HG02885 (cell line): Measurements from ENCODE around the gene GCFC2.

Source experiments
- ATAC-seq: cut with Tn5 transposase; IDR thresholded peaks from one replicate; pipeline ENCODE4 v1.9.1; 2021; ENCODE audit warnings: mild to moderate bottlenecking; ENCODE audit not compliant: unreplicated experiment, poor library complexity

Gene GCFC2

DNA sequence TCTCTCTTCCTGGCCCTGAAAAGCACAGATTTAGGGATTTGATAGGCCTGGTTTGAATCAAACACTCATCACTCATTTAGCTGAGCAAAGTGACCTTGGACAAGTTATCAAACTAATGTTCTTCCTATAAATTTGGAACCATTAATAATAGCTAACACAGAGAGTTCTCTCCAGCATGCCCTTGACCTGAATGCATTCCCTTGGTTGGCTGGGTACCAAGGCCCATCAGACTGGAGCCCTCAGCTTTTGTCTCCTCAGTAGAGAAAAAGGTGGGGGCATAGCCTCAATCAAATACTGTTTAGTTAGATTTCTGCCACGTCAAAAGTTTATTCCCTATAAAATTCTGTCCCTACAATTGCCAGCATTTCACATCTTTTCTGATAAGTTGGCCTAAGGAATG is 77.9 kb downstream of the GCFC2 start:
- no peak for ATAC-seq

DNA sequence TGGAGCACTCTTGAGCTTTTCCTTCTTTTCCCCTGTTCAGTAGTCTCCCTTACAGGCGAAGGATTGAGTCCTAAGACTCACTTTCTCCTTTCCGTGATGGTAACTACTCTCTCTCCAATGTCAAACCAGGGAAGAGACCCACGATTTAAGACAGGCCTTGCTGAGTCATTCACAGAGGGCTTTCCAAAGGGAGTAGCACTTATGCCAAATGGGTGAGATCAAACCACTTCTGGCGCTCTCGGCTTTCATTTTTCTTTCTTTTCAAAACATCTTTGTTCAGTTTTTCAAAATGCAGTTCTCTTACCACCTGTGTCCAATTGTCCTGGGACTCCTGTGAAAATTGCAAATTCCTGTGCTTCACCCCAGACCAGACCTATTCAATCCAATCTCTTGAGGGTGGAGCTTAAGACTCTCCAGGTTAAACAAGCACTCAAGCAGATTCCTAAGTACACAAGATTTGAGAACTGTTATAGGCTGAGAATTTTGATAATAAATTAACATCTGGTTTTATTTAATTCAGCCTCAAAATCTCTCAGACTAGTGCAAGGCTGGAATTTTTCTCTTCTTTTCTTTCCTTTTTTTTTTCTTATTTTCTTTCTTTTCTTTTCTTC is 78.5 kb downstream of the GCFC2 start:
- no peak for ATAC-seq

DNA sequence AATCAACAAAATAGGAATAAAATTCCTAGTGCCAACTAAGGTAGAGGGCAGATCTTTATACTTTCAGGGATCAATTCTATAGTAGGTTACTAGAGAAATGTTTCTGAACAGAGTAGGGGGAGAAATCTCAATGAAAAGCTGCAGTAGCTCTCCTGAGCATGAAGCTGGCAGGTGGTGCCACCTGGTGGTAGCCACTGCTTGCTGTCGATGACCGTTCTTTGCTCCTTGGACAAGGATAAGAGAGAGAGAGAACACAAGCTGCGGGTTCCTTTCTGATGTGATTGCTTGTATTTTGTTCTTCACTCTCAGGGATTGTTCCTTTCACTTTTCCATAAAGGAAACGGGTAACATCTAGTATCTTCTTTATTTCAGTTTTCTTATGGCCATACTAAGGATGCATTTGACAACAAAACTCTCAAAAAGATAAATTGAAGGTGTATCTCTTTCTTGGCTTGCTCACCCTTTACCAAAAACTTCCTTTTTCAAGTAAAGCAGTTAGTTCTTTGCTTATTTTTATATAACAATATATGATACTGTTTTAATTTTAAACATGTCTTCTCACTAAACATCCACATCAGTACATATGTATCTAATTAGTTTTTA is 82.7 kb downstream of the GCFC2 start:
- peak; percentile 96 for ATAC-seq

DNA sequence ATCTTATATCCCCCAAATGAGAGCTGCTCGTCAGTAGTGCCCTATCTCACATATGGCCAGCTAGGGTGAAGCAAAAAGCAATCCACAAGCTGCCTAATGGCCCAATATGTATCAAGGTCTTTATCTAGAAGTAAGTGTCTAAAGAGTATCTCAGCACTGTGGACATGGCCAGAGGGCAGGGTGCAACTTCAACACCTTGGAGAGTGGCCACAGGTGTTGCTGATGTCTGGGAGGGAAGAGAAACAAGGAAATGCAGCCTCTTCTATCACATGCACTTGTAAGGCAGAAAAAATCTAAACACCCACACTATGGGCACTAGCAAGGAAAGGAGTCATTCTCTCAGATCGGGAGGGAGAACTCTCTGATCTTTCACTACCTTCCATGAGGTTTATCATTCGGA is 87.8 kb downstream of the GCFC2 start:
- ATAC-seq: no peak

DNA sequence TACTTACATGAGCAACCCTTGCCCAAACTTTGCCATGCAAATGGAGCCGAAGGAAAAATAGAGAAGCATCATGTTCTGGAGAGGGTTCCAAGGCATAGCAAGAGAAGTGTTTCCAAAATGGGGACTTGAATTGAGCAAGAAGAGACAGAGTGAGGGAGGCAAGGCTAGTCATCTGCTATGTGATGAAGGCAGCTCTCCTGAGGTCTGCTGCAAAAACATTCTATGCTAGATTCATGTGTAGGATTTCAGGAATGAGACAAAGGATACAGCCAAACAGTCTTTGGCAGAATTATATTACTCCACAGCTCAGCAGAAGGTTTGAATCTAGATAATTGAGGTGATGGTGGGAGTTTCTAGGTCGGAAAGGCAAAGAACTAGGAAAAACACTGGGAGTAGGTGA is 88.2 kb downstream of the GCFC2 start:
- ATAC-seq: no peak

DNA sequence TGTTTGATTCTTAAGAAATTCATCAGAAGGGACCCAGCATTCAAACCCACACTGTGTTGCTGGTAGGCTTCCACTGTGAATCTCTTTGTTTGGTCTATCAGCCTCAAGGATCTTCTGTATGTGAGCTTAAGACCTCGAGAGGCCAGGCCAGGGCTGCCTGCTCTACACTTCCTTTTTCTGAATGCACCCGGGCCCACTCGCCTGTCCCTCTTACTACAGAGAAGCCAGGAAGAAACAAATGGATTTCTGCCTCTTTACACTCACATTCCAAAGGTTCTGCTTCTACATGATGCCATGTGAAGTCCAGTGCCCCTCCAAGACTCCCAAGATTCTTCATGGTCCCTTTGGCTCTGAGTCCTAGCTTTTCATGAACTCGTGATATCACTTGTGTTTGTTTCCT is 89.5 kb downstream of the GCFC2 start:
- no peak for ATAC-seq

DNA sequence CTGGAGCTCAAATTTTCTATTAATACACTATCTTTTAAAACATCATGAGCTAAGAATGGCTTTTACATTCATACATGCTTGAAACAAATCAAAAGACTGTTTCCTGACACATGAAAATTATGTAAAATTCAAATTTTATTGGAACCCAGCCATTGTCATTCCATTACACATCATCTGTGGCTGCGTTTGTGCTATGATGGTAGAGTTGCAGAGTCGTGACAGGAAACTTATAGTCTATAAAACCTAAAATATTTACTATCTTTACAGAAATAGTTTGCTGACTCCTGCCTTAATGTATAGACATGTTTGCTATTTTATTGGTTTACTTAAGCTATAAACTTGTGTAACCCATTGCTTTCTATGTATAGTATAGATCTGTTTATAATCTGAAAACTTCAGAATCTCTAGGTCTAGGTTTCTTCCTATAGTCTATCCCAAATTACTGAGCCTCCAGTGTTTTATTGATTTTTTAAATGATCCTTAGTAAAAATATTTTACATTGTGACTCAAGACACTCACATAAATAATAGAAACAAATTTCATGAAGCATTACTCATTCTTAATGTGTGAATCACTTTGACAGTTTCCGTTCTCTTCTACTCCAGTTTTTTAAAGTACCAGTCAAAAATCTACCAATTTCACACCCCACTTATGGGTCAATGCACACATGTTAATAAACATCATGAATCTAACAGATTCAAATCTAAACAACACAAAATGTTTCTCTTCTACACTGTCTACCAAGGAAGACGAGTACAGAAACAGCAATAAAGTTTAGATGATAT is 90.6 kb downstream of the GCFC2 start:
- no peak for ATAC-seq

DNA sequence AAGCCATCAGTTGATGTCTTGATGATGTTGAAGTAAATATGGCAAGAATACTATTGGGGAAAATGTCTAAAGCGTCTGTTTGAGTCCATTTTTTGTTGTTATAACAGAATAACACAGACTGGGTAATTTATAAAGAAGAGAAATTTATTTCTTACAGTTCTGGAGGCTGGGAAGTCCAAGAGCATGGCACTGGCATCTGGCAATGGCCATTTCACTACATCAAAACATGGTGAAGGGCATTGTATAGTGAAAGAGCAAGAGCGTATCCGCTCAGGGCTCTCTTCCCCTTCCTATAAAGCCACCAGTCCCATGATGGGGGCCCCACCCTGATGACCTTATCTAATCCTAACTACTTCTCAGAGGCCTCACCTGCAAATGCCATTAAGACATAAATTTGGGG is 93.8 kb downstream of the GCFC2 start:
- no peak for ATAC-seq

DNA sequence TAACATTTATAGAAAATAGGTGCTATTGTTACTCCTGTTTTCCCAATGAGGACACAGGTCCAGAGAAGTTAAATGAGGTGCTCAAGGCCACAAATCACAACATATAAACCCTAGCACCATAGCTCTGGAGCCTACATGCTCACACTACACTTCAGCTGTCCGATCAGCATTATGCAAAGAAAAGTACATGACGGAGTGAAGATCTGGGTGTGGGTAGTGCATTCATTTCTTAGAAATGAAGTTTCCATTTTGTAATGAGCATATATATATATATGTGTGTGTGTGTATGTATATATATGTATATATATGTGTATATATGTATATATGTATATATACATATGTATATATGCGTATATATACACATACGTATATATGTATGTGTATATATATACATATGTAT is 94.3 kb downstream of the GCFC2 start:
- ATAC-seq: no peak

DNA sequence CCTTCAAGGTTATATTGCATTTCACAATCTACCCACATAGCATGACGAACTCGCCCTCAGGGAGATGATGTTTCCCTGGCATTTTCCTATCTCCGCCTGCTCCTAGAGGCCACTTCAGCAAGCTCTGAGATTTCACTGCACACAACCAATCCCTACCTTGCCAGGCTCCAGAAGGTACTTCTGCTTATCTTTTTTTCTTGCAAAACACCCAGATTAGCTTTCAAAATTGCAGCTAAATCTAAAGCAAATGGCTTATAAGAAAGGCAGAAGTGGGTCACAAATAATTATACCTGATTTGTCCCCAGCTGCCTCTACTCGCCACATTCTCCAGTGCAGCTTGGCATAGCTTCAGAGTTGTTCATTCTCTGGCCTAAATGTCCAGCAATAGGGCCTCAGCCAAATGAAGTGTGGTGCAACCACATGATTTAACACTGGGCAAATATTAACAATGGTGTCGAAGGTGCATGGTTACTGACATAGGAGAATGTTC is 96.5 kb downstream of the GCFC2 start:
- ATAC-seq: no peak

DNA sequence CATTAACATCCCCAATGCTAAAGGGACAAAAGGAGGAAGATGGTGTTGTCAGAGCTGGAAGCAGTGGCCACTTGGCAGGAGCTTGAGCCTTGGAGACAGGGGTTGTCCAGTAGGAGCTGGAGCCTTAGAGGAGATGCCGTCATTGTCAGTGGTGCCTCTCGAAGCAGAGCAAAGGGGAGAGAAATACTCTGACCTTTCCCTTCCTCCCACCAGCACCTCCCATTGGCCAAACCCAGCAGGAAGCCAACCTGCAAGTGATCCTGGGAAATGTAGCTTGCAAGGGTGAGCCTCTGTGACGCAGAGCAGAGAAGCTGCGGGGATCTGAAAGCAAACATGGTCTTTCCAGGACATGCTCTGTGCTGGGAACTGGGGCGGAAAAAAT is 97.9 kb downstream of the GCFC2 start:
- ATAC-seq: no peak
